IMR-90 (cell line): ENCODE data around the gene BCL11B. TPM values are rescaled to one million over a fixed set of nuclear protein-coding genes. Genes with fewer than 3 reads are reported as not detected.

Experiments
- ATAC-seq: fragments of 200-7000 bp; cut with Tn5 transposase; 2 replicates; pipeline ENCODE4 v1.9.1; 2020; ENCODE audit warnings: low read depth, mild to moderate bottlenecking, moderate library complexity
- BruUV-seq: library from RNA; stranded (reverse); fragments of 400-500 nt; replicated peaks from 2 replicates; lab custom pipeline; 2021; lab: Mats Ljungman, UMichigan
- CTCF ChIA-PET: fragments of 300-600 bp; formaldehyde crosslinking; extraction: SDS; loops from one replicate; lab custom pipeline; 2021; ENCODE audit warnings: antibody characterized with exemption; lab: Yijun Ruan, JAX
- POLR2A ChIA-PET: fragments of 300-600 bp; sonication (Branson Sonifier 250); formaldehyde crosslinking; loops from one replicate; lab custom pipeline; 2022; ENCODE audit warnings: antibody characterized with exemption; ENCODE audit not compliant: unreplicated experiment; lab: Charles Lee
- DNase-seq: peaks from one replicate; pipeline ENCODE4 v3.0.0; 2013
- H2AFZ ChIP-seq: replicated peaks from 2 replicates; pipeline ENCODE3; 2013; ENCODE audit warnings: low read length, mild to moderate bottlenecking; ENCODE audit not compliant: poor library complexity
- H2AK5ac ChIP-seq: 2 replicates; pipeline ENCODE4 v1.6.1; 2013; ENCODE audit warnings: low read depth, low read length, inconsistent platforms
- H2AK9ac ChIP-seq: replicated peaks from 2 replicates; pipeline ENCODE3; 2013; ENCODE audit warnings: mild to moderate bottlenecking, low read depth, low read length, moderate library complexity; ENCODE audit not compliant: poor library complexity
- H2BK120ac ChIP-seq: 2 replicates; pipeline ENCODE4 v1.6.1; 2013; ENCODE audit warnings: low read depth, low read length, inconsistent platforms
- H2BK15ac ChIP-seq: 3 replicates; pipeline ENCODE4 v1.6.1; 2013; ENCODE audit warnings: low read depth, low read length, inconsistent platforms
- H2BK20ac ChIP-seq: 2 replicates; pipeline ENCODE4 v1.6.1; 2013; ENCODE audit warnings: low read depth, mild to moderate bottlenecking, inconsistent platforms, low read length, moderate library complexity
- H2BK5ac ChIP-seq: 2 replicates; pipeline ENCODE4 v1.6.1; 2013; ENCODE audit warnings: mild to moderate bottlenecking, low read depth, low read length, inconsistent platforms; ENCODE audit not compliant: poor library complexity, severe bottlenecking
- H3K14ac ChIP-seq: replicated peaks from 2 replicates; pipeline ENCODE4 v1.6.1; 2013; ENCODE audit warnings: low read depth, low read length, inconsistent platforms
- H3K18ac ChIP-seq: 2 replicates; pipeline ENCODE4 v1.6.1; 2013; ENCODE audit warnings: low read depth, low read length, control low read depth
- H3K23ac ChIP-seq: 2 replicates; pipeline ENCODE4 v1.6.1; 2013; ENCODE audit warnings: low read depth, low read length, inconsistent platforms
- H3K27ac ChIP-seq: 2 replicates; pipeline ENCODE4 v1.5.1; 2013; ENCODE audit warnings: mild to moderate bottlenecking, control low read depth, low read length; ENCODE audit not compliant: insufficient read depth
- H3K27me3 ChIP-seq: 2 replicates; pipeline ENCODE4 v1.6.1; 2013; ENCODE audit warnings: low read length; ENCODE audit not compliant: control insufficient read depth, insufficient read depth
- H3K36me3 ChIP-seq: 2 replicates; pipeline ENCODE4 v1.6.1; 2013; ENCODE audit warnings: low read length, mixed read lengths; ENCODE audit not compliant: control insufficient read depth, insufficient read depth
- H3K4ac ChIP-seq: 2 replicates; pipeline ENCODE4 v1.6.1; 2013; ENCODE audit warnings: low read depth, low read length, inconsistent platforms
- H3K4me1 ChIP-seq: 2 replicates; pipeline ENCODE4 v1.6.1; 2013; ENCODE audit warnings: low read length, mixed read lengths; ENCODE audit not compliant: control insufficient read depth, insufficient read depth
- H3K4me2 ChIP-seq: 2 replicates; pipeline ENCODE4 v1.6.1; 2013; ENCODE audit warnings: low read depth, mild to moderate bottlenecking, control low read depth, low read length, moderate library complexity
- H3K4me3 ChIP-seq: 2 replicates; pipeline ENCODE4 v1.5.1; 2013; ENCODE audit warnings: low read depth, mild to moderate bottlenecking, control low read depth, low read length, moderate library complexity; ENCODE audit not compliant: insufficient read depth
- H3K56ac ChIP-seq: 2 replicates; pipeline ENCODE4 v1.6.1; 2013; ENCODE audit warnings: low read length, inconsistent platforms; ENCODE audit not compliant: insufficient read depth; ENCODE audit errors: extremely low read depth
- H3K79me1 ChIP-seq, 2 experiments: 2 replicates each; pipeline ENCODE4 v1.6.1; 2013; ENCODE audit warnings: low read length in 2 of 2, inconsistent platforms in 1 of 2, low read depth in 1 of 2
- H3K9ac ChIP-seq: 2 replicates; pipeline ENCODE4 v1.6.1; 2013; ENCODE audit warnings: low read depth, low read length, control low read depth
- H3K9me1 ChIP-seq: 2 replicates; pipeline ENCODE4 v1.6.1; 2013; ENCODE audit warnings: low read length, inconsistent platforms; ENCODE audit not compliant: insufficient read depth
- H3K9me3 ChIP-seq: 2 replicates; pipeline ENCODE4 v1.6.1; 2013; ENCODE audit warnings: low read length; ENCODE audit not compliant: control insufficient read depth, insufficient read depth
- H4K20me1 ChIP-seq: 2 replicates; pipeline ENCODE4 v1.6.1; 2013; ENCODE audit warnings: low read length, inconsistent platforms; ENCODE audit not compliant: insufficient read depth
- H4K5ac ChIP-seq: 2 replicates; pipeline ENCODE4 v1.6.1; 2013; ENCODE audit warnings: mild to moderate bottlenecking, low read depth, low read length, control low read depth
- H4K8ac ChIP-seq, 2 experiments: 2 replicates each; pipeline ENCODE4 v1.6.1; 2013; ENCODE audit warnings: low read depth in 2 of 2, low read length in 2 of 2, control low read depth in 1 of 2, inconsistent platforms in 1 of 2
- H4K91ac ChIP-seq: 2 replicates; pipeline ENCODE4 v1.6.1; 2013; ENCODE audit warnings: low read depth, low read length, inconsistent platforms; ENCODE audit not compliant: insufficient read depth
- FOS ChIP-seq: fragments of 150-350 bp; IDR thresholded peaks from 2 replicates; pipeline ENCODE4 v1.6.1; 2016; ENCODE audit warnings: low read depth, low read length
- MAFK ChIP-seq: IDR thresholded peaks from 2 replicates; pipeline ENCODE4 v1.6.1; 2012; ENCODE audit warnings: low read depth, low read length, improper control_type of control experiment
- MAZ ChIP-seq: IDR thresholded peaks from 2 replicates; pipeline ENCODE4 v1.6.1; 2012; ENCODE audit warnings: low read depth, mild to moderate bottlenecking, low read length, improper control_type of control experiment, moderate library complexity, borderline replicate concordance
- MXI1 ChIP-seq: IDR thresholded peaks from 2 replicates; pipeline ENCODE4 v1.6.1; 2012; ENCODE audit warnings: low read depth, mild to moderate bottlenecking, low read length, moderate library complexity, borderline replicate concordance
- NFE2L2 ChIP-seq: fragments of 150-350 bp; IDR thresholded peaks from 2 replicates; pipeline ENCODE4 v1.6.1; 2016; ENCODE audit warnings: low read depth, mild to moderate bottlenecking, low read length
- POLR2A ChIP-seq: IDR thresholded peaks from 2 replicates; pipeline ENCODE4 v1.6.1; 2012; ENCODE audit warnings: mild to moderate bottlenecking, low read depth, low read length
- RCOR1 ChIP-seq: IDR thresholded peaks from 2 replicates; pipeline ENCODE4 v1.6.1; 2012; ENCODE audit warnings: mild to moderate bottlenecking, low read length, improper control_type of control experiment; ENCODE audit not compliant: insufficient replicate concordance
- RFX5 ChIP-seq: IDR thresholded peaks from 2 replicates; pipeline ENCODE4 v1.8.0; 2012; ENCODE audit warnings: low read depth, mild to moderate bottlenecking, low read length, moderate library complexity
- SMC3 ChIP-seq: fragments of 150-350 bp; IDR thresholded peaks from 2 replicates; pipeline ENCODE4 v1.6.1; 2016; ENCODE audit warnings: low read depth, mild to moderate bottlenecking, antibody characterized with exemption, low read length, moderate library complexity
- WGBS, 2 experiments: methylation state at CpG; one replicate each; pipeline versions ENCODE4 v1.1.5 to v1.1.7; 2013; ENCODE audit warnings: missing lambda C conversion rate in 2 of 2; ENCODE audit not compliant: insufficient read length in 1 of 2; ENCODE audit errors: extremely low coverage in 2 of 2; 5-methylcytosine and 5-hydroxymethylcytosine counted together
- dilution Hi-C: fragments of 300-500 bp; cut with HindIII; formaldehyde crosslinking; loops from one replicate; pipeline ENCODE4 v1.14.3; 2018; ENCODE audit warnings: low sequenced_read_pairs; ENCODE audit not compliant: unreplicated experiment
- in situ Hi-C: fragments of 300-500 bp; cut with MboI; formaldehyde crosslinking; loops from 3 replicates; pipeline ENCODE4 v1.14.3; 2019; ENCODE audit warnings: low sequenced_read_pairs, inconsistent platforms, mixed read lengths
- intact Hi-C: fragments of 100-400 bp; cut with micrococcal nuclease; formaldehyde crosslinking; loops from 2 replicates; pipeline ENCODE4 v1.10.0; 2022
- polyA plus RNA-seq, 3 experiments: library from polyadenylated mRNA; depleted of rRNA; stranded (reverse); fragments of >200 nt; gene quantifications; 2 replicates each; pipeline ENCODE4 v1.2.3, GENCODE V29; 2012; ENCODE audit warnings: low replicate concordance in 1 of 3
- total RNA-seq: library from RNA; depleted of rRNA; stranded (reverse); fragments of >200 nt; gene quantifications from 2 replicates; pipeline ENCODE4 v1.2.3, GENCODE V29; 2012
- TF ChIP-seq, protein P1 (sequence below): conservative IDR thresholded peaks from 2 replicates; pipeline ENCODE4 v1.5.1; 2012; ENCODE audit warnings: mild to moderate bottlenecking, low read depth, low read length, improper control_type of control experiment

Gene BCL11B
- total and polyA plus RNA-seq, 2 of the 4 experiments (the other 2 are of a cell fraction) = under 0.01 TPM; not detected in 1

DNA sequence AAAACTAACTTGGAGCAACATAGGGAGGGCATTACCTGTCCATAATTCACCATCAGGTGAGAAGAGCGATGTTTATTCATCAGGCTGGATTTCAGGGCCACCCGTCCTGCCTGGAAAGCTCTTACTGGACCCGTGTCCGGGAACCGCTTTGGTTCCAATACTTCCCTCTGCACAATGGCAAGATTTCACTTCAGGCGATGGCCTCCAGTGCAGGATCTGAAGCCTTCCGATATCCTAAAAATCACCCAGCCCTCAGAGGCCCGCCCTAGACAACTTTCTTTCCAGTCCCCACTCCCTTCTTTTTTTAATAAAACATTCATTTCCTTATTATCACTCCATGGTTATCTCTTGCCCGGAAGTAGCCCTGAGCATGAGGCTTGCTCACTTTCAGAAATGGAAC, 92.5 kb downstream of the BCL11B start:
- dilution Hi-C loops = no loop called here

More for the DNA sequence above, 92.5 kb downstream of the BCL11B start:
- no peak overlapping the region for H2BK20ac ChIP-seq
- no peaks in the 10 kb centered on the region for H3K4me1 ChIP-seq
- H3K23ac ChIP-seq = no peak overlapping the region
- H3K27ac ChIP-seq = no peak overlapping the region
- TF ChIP-seq, protein P1, sequence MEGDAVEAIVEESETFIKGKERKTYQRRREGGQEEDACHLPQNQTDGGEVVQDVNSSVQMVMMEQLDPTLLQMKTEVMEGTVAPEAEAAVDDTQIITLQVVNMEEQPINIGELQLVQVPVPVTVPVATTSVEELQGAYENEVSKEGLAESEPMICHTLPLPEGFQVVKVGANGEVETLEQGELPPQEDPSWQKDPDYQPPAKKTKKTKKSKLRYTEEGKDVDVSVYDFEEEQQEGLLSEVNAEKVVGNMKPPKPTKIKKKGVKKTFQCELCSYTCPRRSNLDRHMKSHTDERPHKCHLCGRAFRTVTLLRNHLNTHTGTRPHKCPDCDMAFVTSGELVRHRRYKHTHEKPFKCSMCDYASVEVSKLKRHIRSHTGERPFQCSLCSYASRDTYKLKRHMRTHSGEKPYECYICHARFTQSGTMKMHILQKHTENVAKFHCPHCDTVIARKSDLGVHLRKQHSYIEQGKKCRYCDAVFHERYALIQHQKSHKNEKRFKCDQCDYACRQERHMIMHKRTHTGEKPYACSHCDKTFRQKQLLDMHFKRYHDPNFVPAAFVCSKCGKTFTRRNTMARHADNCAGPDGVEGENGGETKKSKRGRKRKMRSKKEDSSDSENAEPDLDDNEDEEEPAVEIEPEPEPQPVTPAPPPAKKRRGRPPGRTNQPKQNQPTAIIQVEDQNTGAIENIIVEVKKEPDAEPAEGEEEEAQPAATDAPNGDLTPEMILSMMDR = no peak
- TF ChIP-seq RCOR1 = no peak
- TF ChIP-seq MXI1 = no peak
- TF ChIP-seq NFE2L2 = no peak
- TF ChIP-seq MAZ = no peak
- no peak for TF ChIP-seq FOS
- TF ChIP-seq MAFK = no peak
- TF ChIP-seq RFX5 = no peak
- no peak for TF ChIP-seq SMC3
- no peak for TF ChIP-seq POLR2A
- no peaks in the 10 kb centered on the region for H3K36me3 ChIP-seq
- no peak overlapping the region for H2BK5ac ChIP-seq
- no peaks in the 10 kb centered on the region for H3K79me1 ChIP-seq
- WGBS, 2 experiments = 30% methylated on average over 4 of the region's 9 CpGs; no CpG with 5 or more reads in 1 of the 2 experiments
- H3K9ac ChIP-seq = no peak overlapping the region
- DNase-seq (no peak), ATAC-seq (no peak)
- ChIA-PET CTCF (no interaction called here), POLR2A (no interaction called here)
- H2AK9ac ChIP-seq = no peak overlapping the region
- H3K27me3 ChIP-seq = no peaks in the 10 kb centered on the region
- in situ Hi-C loops (no loop called here), intact Hi-C loops (no loop called here)
- no TSS peak for BruUV-seq
- H3K18ac ChIP-seq = no peak overlapping the region
- H2BK15ac ChIP-seq = no peak overlapping the region
- H2AFZ ChIP-seq = no peak overlapping the region
- H4K20me1 ChIP-seq = no peaks in the 10 kb centered on the region
- no peak overlapping the region for H2AK5ac ChIP-seq
- H4K91ac ChIP-seq = no peak overlapping the region
- no peak overlapping the region for H3K4me2 ChIP-seq
- H2BK120ac ChIP-seq = no peak overlapping the region
- no peak overlapping the region for H3K14ac ChIP-seq
- H4K5ac ChIP-seq = no peak overlapping the region
- H3K9me3 ChIP-seq = peaks cover 45% of the 10 kb centered on the region
- H4K8ac ChIP-seq = no peak overlapping the region
- H3K56ac ChIP-seq = no peak overlapping the region
- H3K4me3 ChIP-seq = no peak overlapping the region
- H3K4ac ChIP-seq = no peak overlapping the region
- H3K9me1 ChIP-seq = no peaks in the 10 kb centered on the region
